NCI-H2171 treated with DMSO at 0.1 percent for 48 hours (cell line): Measurements from ENCODE around the gene B4GALNT1.

Experiments used
- DNase-seq: peaks from one replicate; lab custom pipeline; 2025; lab: John Stamatoyannopoulos, UW

B4GALNT1 gene

DNA sequence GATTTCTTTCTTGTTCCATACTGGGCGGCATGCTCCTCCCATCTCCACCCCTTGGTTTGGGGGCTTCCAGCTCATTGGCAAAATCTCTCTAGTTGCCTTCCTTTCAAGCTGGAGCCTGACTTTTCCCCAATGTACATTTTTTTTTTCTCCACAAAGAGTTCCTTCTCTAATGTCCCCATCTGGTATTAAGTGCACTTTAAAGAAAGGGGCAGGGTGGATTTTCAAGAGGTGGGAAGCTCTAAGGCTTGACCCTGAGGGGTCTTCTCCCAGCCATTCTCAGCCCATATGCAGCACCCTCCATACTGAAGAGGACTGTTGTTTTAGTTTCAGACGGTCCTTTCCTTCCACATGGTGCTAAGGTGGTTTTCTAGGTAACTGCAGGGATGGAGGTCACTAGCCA, 47.8 kb downstream of the B4GALNT1 start:
- DNase-seq, result no peak

GRCh38 chr12:57584690-57585089, 48.3 kb downstream of the B4GALNT1 start:
- DNase-seq, result no peak

- DNase-seq, result no peak
Measured at GRCh38 chr12:57584050-57584449, 49.0 kb downstream of the B4GALNT1 start.

GRCh38 chr12:57583008-57583831, 49.8 kb downstream of the B4GALNT1 start:
- peak; percentile 81 for DNase-seq

- DNase-seq, result no peak
Measured at GRCh38 chr12:57582440-57582839, 50.6 kb downstream of the B4GALNT1 start.

DNA sequence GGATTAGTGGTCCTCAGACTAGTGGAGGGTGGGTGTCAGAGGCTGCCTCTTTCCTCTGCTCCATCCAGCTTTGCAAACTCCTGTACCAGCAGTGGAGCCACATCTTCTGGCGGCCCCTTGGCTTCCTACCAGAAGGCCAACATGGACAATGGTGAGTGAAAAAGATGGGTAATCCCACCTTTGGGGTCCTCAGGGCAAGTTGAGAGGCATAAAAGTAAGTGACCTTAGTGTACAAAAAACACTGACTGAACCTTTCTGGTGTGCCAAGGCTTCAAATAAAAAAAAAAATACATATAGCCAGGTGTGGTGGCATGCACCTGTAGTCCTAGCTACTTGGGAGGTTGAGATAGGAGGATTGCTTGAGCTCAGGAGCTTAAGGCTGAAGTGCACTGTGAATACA, 51.2 kb downstream of the B4GALNT1 start:
- no peak for DNase-seq

GRCh38 chr12:57580466-57580795, 52.6 kb downstream of the B4GALNT1 start:
- no peak for DNase-seq

DNA sequence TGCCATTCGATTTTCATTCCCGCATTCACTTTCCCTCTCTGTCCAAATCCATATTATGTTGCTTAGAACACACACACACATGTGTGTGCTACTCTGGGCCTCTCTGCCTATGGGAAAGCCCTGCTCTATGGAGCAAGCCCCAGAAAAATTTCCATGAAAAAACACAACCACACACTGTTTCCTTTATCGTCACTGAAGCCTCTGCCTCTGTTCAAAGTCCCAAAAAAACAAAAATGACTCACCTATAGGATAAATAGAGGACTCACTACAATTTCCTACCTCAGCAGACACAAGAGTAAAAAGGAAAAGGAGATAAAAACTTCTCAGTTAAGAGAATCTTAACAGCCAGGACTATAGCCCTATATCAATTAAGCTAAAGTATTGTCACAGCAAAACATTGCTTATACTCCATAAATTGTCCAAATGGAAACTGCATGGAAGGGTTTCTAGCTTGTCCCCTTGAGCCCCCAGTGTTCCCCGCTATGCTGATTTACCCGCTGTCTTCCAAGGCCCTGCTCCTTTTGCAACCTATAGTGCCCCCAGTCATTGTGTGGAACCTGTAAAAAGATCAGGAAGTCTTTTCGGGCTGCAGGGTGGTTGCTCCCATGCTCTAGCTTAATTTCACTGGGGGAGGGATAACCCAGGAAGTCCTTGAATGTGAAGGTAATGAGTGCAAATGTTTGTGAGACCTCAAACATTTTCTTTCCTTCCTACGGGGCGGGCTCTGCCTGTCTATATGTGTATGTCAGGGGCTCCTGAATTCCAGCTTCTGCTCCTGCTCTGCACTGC, 53.1 kb downstream of the B4GALNT1 start:
- DNase-seq, result no peak

GRCh38 chr12:57579011-57579410, 54.0 kb downstream of the B4GALNT1 start:
- DNase-seq, result no peak

DNA sequence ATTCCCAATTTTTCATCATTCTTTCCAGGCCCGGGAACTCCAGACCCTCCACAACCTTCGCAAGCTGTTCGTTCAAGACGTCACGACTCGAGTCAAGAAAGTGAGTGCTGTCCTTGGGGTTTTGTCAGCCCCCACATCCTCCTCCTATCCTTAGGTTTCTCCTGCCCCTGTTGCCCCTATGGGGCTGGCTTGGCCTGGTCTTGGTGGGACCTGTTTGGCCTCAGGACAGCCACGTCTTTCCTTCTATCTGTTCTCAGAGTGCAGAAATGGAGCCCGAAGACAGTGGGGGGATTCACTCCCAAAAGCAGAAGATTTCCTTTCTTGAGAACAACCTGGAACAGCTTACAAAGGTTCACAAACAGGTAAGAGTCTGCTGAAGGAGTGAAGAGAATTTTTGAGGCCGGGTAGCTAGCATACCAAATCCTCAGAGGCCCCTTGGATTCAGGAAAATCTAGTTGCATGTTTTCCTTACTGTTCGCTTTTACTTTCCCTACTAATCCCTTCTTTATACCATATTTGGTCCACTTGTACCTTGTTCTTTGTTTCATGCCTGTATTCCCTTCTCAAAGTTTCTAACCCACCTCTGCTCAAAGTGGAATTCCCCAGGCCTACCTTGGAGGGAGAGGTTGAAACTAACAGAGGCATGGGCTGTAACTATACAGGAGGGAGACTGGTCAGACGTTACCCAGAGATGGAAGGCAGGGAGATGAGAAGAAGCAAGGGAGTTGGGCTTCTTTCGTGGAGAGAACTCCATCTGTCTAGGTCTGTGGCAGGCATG, 54.8 kb downstream of the B4GALNT1 start:
- DNase-seq, result no peak

DNA sequence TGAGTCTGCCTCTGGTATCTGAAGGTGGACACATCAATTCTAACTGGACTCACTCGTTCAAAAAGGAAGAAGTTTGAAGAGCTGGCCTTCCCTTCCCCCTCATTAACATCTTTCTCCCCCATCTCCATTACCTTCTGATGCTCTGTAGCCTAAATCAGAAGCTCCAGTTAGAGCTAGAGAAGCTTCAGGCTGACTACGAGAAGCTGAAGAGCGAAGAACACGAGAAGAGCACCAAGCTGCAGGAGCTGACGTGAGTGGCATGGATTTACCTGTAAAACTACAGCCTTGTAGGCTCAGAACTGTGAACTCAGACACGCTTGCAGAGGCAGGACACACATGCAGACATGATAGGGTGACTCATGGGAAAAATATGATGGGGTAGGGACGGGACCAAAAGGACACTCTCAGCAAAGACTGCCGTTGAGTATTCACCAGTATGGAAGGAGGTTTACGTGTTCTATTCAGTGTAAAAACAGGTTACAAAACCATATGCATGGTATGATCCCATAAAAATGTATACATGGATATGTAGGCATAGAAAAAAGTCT, 56.3 kb downstream of the B4GALNT1 start:
- DNase-seq, result no peak
